ENCODE data around the gene SH3GL1.

DNA sequence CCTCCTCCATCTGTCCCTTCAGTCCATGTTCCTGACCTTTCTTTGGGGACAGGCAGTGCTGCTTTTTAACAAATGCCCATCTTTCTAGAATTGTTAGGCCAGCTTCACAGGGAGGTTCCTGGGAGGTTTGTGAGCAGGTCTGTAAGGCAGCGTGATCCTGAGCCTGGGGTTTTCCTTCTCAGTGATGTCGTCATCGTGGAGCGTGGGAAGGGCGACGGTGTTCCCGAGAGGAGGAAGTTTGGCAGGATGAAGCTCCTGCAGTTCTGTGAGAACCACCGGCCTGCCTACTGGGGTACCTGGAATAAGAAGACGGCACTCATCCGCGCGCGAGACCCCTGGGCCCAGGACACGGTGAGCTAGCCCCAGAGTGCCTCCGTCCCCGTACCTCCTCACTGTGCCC lies 28.9 kb upstream of the SH3GL1 start:
- no peak for TF ChIP-seq POLR2A (IDR thresholded peaks at IDR 0.05)
- TF ChIP-seq, protein P1, sequence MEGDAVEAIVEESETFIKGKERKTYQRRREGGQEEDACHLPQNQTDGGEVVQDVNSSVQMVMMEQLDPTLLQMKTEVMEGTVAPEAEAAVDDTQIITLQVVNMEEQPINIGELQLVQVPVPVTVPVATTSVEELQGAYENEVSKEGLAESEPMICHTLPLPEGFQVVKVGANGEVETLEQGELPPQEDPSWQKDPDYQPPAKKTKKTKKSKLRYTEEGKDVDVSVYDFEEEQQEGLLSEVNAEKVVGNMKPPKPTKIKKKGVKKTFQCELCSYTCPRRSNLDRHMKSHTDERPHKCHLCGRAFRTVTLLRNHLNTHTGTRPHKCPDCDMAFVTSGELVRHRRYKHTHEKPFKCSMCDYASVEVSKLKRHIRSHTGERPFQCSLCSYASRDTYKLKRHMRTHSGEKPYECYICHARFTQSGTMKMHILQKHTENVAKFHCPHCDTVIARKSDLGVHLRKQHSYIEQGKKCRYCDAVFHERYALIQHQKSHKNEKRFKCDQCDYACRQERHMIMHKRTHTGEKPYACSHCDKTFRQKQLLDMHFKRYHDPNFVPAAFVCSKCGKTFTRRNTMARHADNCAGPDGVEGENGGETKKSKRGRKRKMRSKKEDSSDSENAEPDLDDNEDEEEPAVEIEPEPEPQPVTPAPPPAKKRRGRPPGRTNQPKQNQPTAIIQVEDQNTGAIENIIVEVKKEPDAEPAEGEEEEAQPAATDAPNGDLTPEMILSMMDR (IDR thresholded peaks at IDR 0.05): no peak

All from prostate gland (tissue), 2 donors.